ENCODE measurements around the gene ANKRD53.

Gene ANKRD53

GRCh38 chr2:70943205-70943871 is 35.1 kb upstream of the ANKRD53 start:
- no peak for DNase-seq

GRCh38 chr2:70944111-70944690 is 34.2 kb upstream of the ANKRD53 start:
- DNase-seq, result no peak

- DNase-seq, result peak; percentile 36
Measured at GRCh38 chr2:70946832-70947442, 31.5 kb upstream of the ANKRD53 start.

GRCh38 chr2:70947556-70948184 is 30.8 kb upstream of the ANKRD53 start:
- no peak for DNase-seq

- DNase-seq, result peak; percentile 57
Measured at GRCh38 chr2:70948337-70949003, 30.0 kb upstream of the ANKRD53 start.

- no peak for DNase-seq
Measured at GRCh38 chr2:70949086-70949485, 29.3 kb upstream of the ANKRD53 start.

- DNase-seq, result no peak
Measured at GRCh38 chr2:70954886-70955285, 23.5 kb upstream of the ANKRD53 start.

- DNase-seq, result no peak
Measured at GRCh38 chr2:70956141-70956540, 22.3 kb upstream of the ANKRD53 start.

- DNase-seq, result no peak
Measured at GRCh38 chr2:70957798-70958197, 20.6 kb upstream of the ANKRD53 start.

- DNase-seq, result no peak
Measured at GRCh38 chr2:70958759-70959158, 19.7 kb upstream of the ANKRD53 start.

GRCh38 chr2:70959271-70959761 is 19.1 kb upstream of the ANKRD53 start:
- no peak for DNase-seq

GRCh38 chr2:70959851-70960832 is 18.3 kb upstream of the ANKRD53 start:
- no peak for DNase-seq

- DNase-seq, result no peak
Measured at GRCh38 chr2:70960833-70961647, 17.4 kb upstream of the ANKRD53 start.

- no peak for DNase-seq
Measured at GRCh38 chr2:70961648-70961994, 16.8 kb upstream of the ANKRD53 start.

GRCh38 chr2:70962211-70962884 is 16.1 kb upstream of the ANKRD53 start:
- DNase-seq, result no peak

GRCh38 chr2:70962885-70963878 is 15.2 kb upstream of the ANKRD53 start:
- no peak for DNase-seq

- no peak for DNase-seq
Measured at GRCh38 chr2:70964133-70964532, 14.3 kb upstream of the ANKRD53 start.

- peak; percentile 53 for DNase-seq
Measured at GRCh38 chr2:70964596-70965386, 13.6 kb upstream of the ANKRD53 start.

All from NCI-H1105 treated with DMSO at 0.1 percent for 48 hours (cell line).